TTC549 (cell line): ENCODE measurements around the gene THUMPD3.

Experiments
- FAIRE-seq: peaks from 2 replicates; lab custom pipeline; 2012; peaks lifted over from hg19 to GRCh38; lab: Jason Lieb, UNC

THUMPD3 gene

GRCh38 chr3:9422712-9423424 is 60.0 kb downstream of the THUMPD3 start:
- peak; percentile 61 for FAIRE-seq

- FAIRE-seq: no peak
Measured at GRCh38 chr3:9428411-9428810, 65.6 kb downstream of the THUMPD3 start.

- no peak for FAIRE-seq
Measured at GRCh38 chr3:9430733-9431132, 67.9 kb downstream of the THUMPD3 start.

- no peak for FAIRE-seq
Measured at GRCh38 chr3:9433627-9434521, 71.0 kb downstream of the THUMPD3 start.

GRCh38 chr3:9435316-9435715 is 72.5 kb downstream of the THUMPD3 start:
- no peak for FAIRE-seq
